B cell (primary cell): ENCODE measurements around the gene ELP2. TPM values are rescaled to one million over a fixed set of nuclear protein-coding genes. Genes with fewer than 3 reads are reported as not detected.

Experiments
- ATAC-seq: fragments of 200-7000 bp; cut with Tn5 transposase; one replicate; pipeline ENCODE4 v1.10.0; 2021; ENCODE audit warnings: low read depth, mild to moderate bottlenecking, moderate number of reproducible peaks, moderate library complexity
- CTCF ChIA-PET: fragments of 350-600 bp; sonication (Branson Sonifier 250); formaldehyde crosslinking; loops from one replicate; lab custom pipeline; 2021; ENCODE audit warnings: antibody characterized with exemption, inconsistent platforms; lab: Charles Lee
- POLR2A ChIA-PET: fragments of 350-600 bp; sonication (Branson Sonifier 250); formaldehyde crosslinking; loops from one replicate; lab custom pipeline; 2021; ENCODE audit warnings: antibody characterized with exemption; lab: Charles Lee
- DNase-seq: peaks from one replicate; pipeline ENCODE4 v3.0.0; 2013
- H2AFZ ChIP-seq: 2 replicates; pipeline ENCODE4 v1.6.1; 2012; ENCODE audit warnings: mild to moderate bottlenecking, low read depth, low read length; ENCODE audit not compliant: insufficient read depth, poor library complexity, severe bottlenecking
- H3K27ac ChIP-seq, 2 donors: 1 replicate in 1 of 2; 2 replicates in 1 of 2; pipeline ENCODE4 v1.5.1; 2012 to 2013; ENCODE audit warnings: low read length in 2 of 2, mild to moderate bottlenecking in 2 of 2, moderate library complexity in 1 of 2
- H3K27me3 ChIP-seq, 4 experiments: fragments of 200-600 bp in 1 of 4; sonication (generic) in 1 of 4; replicated peaks in 1 of 4; 1 replicate in 2 of 4; 2 replicates in 2 of 4; pipeline versions ENCODE4 v1.6.1 to v1.7.0; 2013 to 2016; ENCODE audit warnings: low read length in 3 of 4, mild to moderate bottlenecking in 2 of 4, mixed read lengths in 1 of 4, moderate library complexity in 1 of 4; ENCODE audit not compliant: insufficient read depth in 4 of 4, control insufficient read depth in 3 of 4; ENCODE audit errors: control extremely low read depth in 1 of 4
- H3K36me3 ChIP-seq, 2 experiments: replicated peaks in 1 of 2; 1 replicate in 1 of 2; 2 replicates in 1 of 2; pipeline versions ENCODE4 v1.6.1 to v1.7.1; 2013; ENCODE audit warnings: low read length in 1 of 2; ENCODE audit not compliant: insufficient read depth in 2 of 2, control insufficient read depth in 1 of 2; ENCODE audit errors: control extremely low read depth in 1 of 2, extremely low read depth in 1 of 2
- H3K4me1 ChIP-seq, 2 donors: fragments of 200-600 bp in 1 of 2; sonication (generic) in 1 of 2; 1 replicate in 1 of 2; 2 replicates in 1 of 2; pipeline versions ENCODE4 v1.5.1 to v1.6.1; 2013 to 2017; ENCODE audit warnings: low read length in 2 of 2; ENCODE audit not compliant: control insufficient read depth in 2 of 2, insufficient read depth in 2 of 2
- H3K4me2 ChIP-seq: replicated peaks from 2 replicates; pipeline ENCODE3; 2012; ENCODE audit warnings: mild to moderate bottlenecking, low read depth, low read length; ENCODE audit not compliant: poor library complexity, severe bottlenecking
- H3K4me3 ChIP-seq, 5 experiments: fragments of 200-600 bp in 1 of 5; sonication (generic) in 1 of 5; 1 replicate in 3 of 5; 2 replicates in 2 of 5; pipeline versions ENCODE4 v1.5.1 to v1.7.0; 2011 to 2016; ENCODE audit warnings: low read length in 4 of 5, mild to moderate bottlenecking in 4 of 5, low read depth in 2 of 5, control low read depth in 1 of 5, moderate library complexity in 1 of 5; ENCODE audit not compliant: insufficient read depth in 1 of 5; ENCODE audit errors: control extremely low read depth in 1 of 5, extremely low read depth in 1 of 5
- H3K79me2 ChIP-seq: fragments of 200-600 bp; sonication (generic); one replicate; pipeline ENCODE4 v1.6.0; 2016; ENCODE audit warnings: low read length; ENCODE audit not compliant: control insufficient read depth, insufficient read depth
- H3K9ac ChIP-seq: fragments of 200-600 bp; sonication (generic); 2 replicates; pipeline ENCODE4 v1.6.1; 2017; ENCODE audit warnings: mild to moderate bottlenecking, low read length, moderate library complexity
- H3K9me3 ChIP-seq, 3 donors: one replicate each; pipeline versions ENCODE4 v1.6.1 to v1.7.1; 2013; ENCODE audit warnings: low read length in 2 of 3; ENCODE audit not compliant: control insufficient read depth in 2 of 3, insufficient read depth in 1 of 3; ENCODE audit errors: control extremely low read depth in 1 of 3
- H4K20me1 ChIP-seq: 2 replicates; pipeline ENCODE4 v1.6.0; 2012; ENCODE audit warnings: mild to moderate bottlenecking, low read length; ENCODE audit not compliant: insufficient read depth, control insufficient read depth, poor library complexity, severe bottlenecking
- H3K27ac Mint-ChIP-seq: one replicate; pipeline ENCODE4 v1.8.0; 2021; ENCODE audit warnings: mixed read lengths
- H3K27me3 Mint-ChIP-seq: one replicate; pipeline ENCODE4 v1.8.0; 2021; ENCODE audit warnings: mixed read lengths
- H3K4me1 Mint-ChIP-seq: one replicate; pipeline ENCODE4 v1.8.0; 2021; ENCODE audit warnings: mixed read lengths
- H3K4me3 Mint-ChIP-seq: one replicate; pipeline ENCODE4 v1.8.0; 2021; ENCODE audit warnings: mixed read lengths
- H3K9me3 Mint-ChIP-seq: one replicate; pipeline ENCODE4 v1.8.0; 2022; ENCODE audit warnings: mixed read lengths; ENCODE audit not compliant: insufficient read depth
- CTCF ChIP-seq: fragments of 200-600 bp; IDR thresholded peaks from one replicate; pipeline ENCODE4 v1.8.0; 2022; ENCODE audit warnings: antibody characterized with exemption, mild to moderate bottlenecking
- EZH2 ChIP-seq: IDR thresholded peaks from 2 replicates; pipeline ENCODE4 v1.6.1; 2012; ENCODE audit warnings: borderline replicate concordance, low read depth, mild to moderate bottlenecking, moderate library complexity, low read length; ENCODE audit not compliant: insufficient read depth, poor library complexity, severe bottlenecking
- WGBS: methylation state at CpG from one replicate; pipeline ENCODE4 v1.1.5; 2013; ENCODE audit warnings: missing lambda C conversion rate; ENCODE audit not compliant: insufficient coverage; 5-methylcytosine and 5-hydroxymethylcytosine counted together
- intact Hi-C: fragments of 100-400 bp; cut with micrococcal nuclease; formaldehyde crosslinking; loops from one replicate; pipeline ENCODE4 v1.10.0; 2022
- polyA plus RNA-seq: library from polyadenylated mRNA; depleted of rRNA; stranded (reverse); fragments of >200 nt; gene quantifications from 2 replicates; pipeline ENCODE4 v1.2.3, GENCODE V29; 2012
- total RNA-seq, 2 donors: library from RNA; stranded (reverse); fragments of 120-200 nt in 1 of 2; gene quantifications; 1 replicate in 1 of 2; 2 replicates in 1 of 2; pipeline versions ENCODE4 v1.2.3 to v1.2.4, GENCODE V29; 2013 to 2022

ELP2 gene
- total and polyA plus RNA-seq, 2 donors (not counting 1 experiment from before 2014, with no cell fraction given): 45.7 to 137 TPM

GRCh38 chr18:36189486-36189885 is 59.8 kb downstream of the ELP2 start:
- Mint-ChIP-seq H3K27ac (no peak overlapping the region), H3K9me3 (no peaks in the 10 kb centered on the region), H3K27me3 (peaks cover 31% of the 10 kb centered on the region), H3K4me1 (peaks cover 36% of the 10 kb centered on the region), H3K4me3 (no peak overlapping the region)
- ATAC-seq (no peak), DNase-seq (no peak)
- ChIA-PET CTCF (interaction anchor here (1.2 kb wide), 1 partner anchor 95 kb away, joined by 4 read pairs; no protein-coding TSS in a partner anchor), POLR2A (no interaction called here)
- Histone ChIP-seq H3K4me3 (no peak overlapping the region), H3K9ac (no peak overlapping the region), H3K27me3 (peaks cover 0 to 22% (median 10%) of the 10 kb centered on the region in 4 experiments), H3K36me3 (no peaks in the 10 kb centered on the region), H2AFZ (no peak overlapping the region), H3K27ac (no peak overlapping the region), H4K20me1 (no peaks in the 10 kb centered on the region), H3K4me2 (no peak overlapping the region), H3K9me3 (peaks cover 0 to 11% (median 0%) of the 10 kb centered on the region in 3 donors), H3K79me2 (no peaks in the 10 kb centered on the region), H3K4me1 (peaks cover 26 to 31% of the 10 kb centered on the region in 2 donors)
- no peak for TF ChIP-seq EZH2
- intact Hi-C loops: no loop called here
- 94% methylated on average over 3 of the region's 4 CpGs for WGBS

- CTCF ChIA-PET: no interaction called here
- no peak overlapping the region for H3K27ac Mint-ChIP-seq
- H3K27me3 ChIP-seq: peaks cover 0 to 22% (median 10%) of the 10 kb centered on the region in 4 experiments
- no peaks in the 10 kb centered on the region for H3K79me2 ChIP-seq
- H2AFZ ChIP-seq: no peak overlapping the region
- intact Hi-C loops: no loop called here
- 100% methylated on average over 1 of the region's 3 CpGs for WGBS
- H3K27me3 Mint-ChIP-seq: peaks cover 34% of the 10 kb centered on the region
- H3K9ac ChIP-seq: no peak overlapping the region
- no peak overlapping the region for H3K4me3 ChIP-seq
- H3K4me1 ChIP-seq: peaks cover 15 to 17% of the 10 kb centered on the region in 2 donors
- TF ChIP-seq CTCF: no peak
- TF ChIP-seq EZH2: no peak
- H3K27ac ChIP-seq: no peak overlapping the region
- H3K9me3 ChIP-seq: peaks cover 0 to 11% (median 0%) of the 10 kb centered on the region in 3 donors
- H3K4me3 Mint-ChIP-seq: no peak overlapping the region
- H3K4me2 ChIP-seq: no peak overlapping the region
- DNase-seq: no peak
- no peaks in the 10 kb centered on the region for H3K9me3 Mint-ChIP-seq
- no peaks in the 10 kb centered on the region for H3K36me3 ChIP-seq
- no peaks in the 10 kb centered on the region for H4K20me1 ChIP-seq
- no peak for ATAC-seq
- H3K4me1 Mint-ChIP-seq: peaks cover 19% of the 10 kb centered on the region
- POLR2A ChIA-PET: no interaction called here
These were observed 61.6 kb downstream of the ELP2 start for GRCh38 chr18:36191286-36191685.
